ENCODE measurements around the gene MPP3. TPM values are rescaled to one million over a fixed set of nuclear protein-coding genes. Genes with fewer than 3 reads are reported as not detected.

Gene MPP3
- total RNA-seq, 1 experiment from 2014 or later: 6.9 TPM

DNA sequence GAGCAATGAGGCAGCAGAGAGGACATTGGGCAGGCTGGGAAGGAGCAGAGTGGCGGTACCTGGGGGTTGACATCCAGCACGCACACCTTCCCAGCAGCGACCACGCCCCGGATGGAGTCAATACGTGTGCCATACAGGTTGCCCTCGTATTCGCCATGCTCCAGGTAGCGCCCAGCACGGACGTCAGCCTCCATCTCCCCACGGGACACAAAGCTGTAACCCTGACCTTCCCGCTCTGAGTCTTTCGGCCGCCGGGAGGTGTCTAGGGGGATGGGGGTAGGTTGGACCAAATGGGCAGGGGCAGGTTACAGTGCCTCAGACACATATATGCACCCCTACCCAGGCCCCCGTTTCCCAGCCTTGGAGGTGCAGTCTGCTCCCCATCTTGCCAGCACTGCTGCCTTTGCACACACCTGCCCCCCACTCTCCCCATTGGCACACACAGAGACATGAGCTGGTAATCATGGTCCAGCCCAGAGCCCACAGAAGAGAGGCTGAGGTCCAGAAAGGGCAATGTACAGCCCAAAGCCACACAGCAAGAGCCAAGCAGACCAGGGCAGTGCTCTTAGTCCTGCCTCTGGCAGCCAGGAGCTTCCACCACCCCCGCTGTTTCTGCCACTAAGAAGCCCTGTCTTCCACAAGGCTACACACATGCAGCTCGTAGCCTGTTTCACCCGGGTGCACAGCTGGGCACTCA, 46.9 kb upstream of the MPP3 start:
- no peak overlapping the region for H2BK15ac ChIP-seq (ENCODE audit: low read depth, low read length)
- Mint-ChIP-seq H3K27me3 (ENCODE audit: low read depth) (peaks cover 3% of the 10 kb centered on the region), H3K9me3 (no peaks in the 10 kb centered on the region), H3K4me3 (no peak overlapping the region), H3K4me1 (peaks cover 9 to 14% of the 10 kb centered on the region in 2 experiments), H3K36me3 (ENCODE audit: insufficient read depth in 1 of 3, low read depth in 3 of 3) (peaks cover 5 to 14% (median 13%) of the 10 kb centered on the region in 3 experiments; a peak in 5 of 7 replicates), H3K27ac (no peak overlapping the region)
- TF ChIP-seq CTCF (conservative IDR thresholded peaks at IDR 0.05): no peak
- H3K4ac ChIP-seq (ENCODE audit: low read depth, low read length): no peak overlapping the region
- no peak overlapping the region for H3K14ac ChIP-seq (ENCODE audit: insufficient read depth, low read length)
- H2AK5ac ChIP-seq (ENCODE audit: insufficient read length, low read length): no peak overlapping the region
- H4K5ac ChIP-seq (ENCODE audit: insufficient read length, low read depth, low read length): no peak overlapping the region
- no peak overlapping the region for H2BK120ac ChIP-seq (ENCODE audit: low read depth, low read length, poor library complexity, severe bottlenecking)
- no peak for DNase-seq
- no CpG with 5 or more reads among the region's 20 CpGs for whole genome bisulfite sequencing (ENCODE audit: extremely low coverage, insufficient read length, low lambda C conversion rate)
- no peak overlapping the region for H2BK5ac ChIP-seq (ENCODE audit: insufficient read length, low read length)
- no peak overlapping the region for H2BK20ac ChIP-seq (ENCODE audit: low read depth, low read length, poor library complexity, severe bottlenecking)
- no peak overlapping the region for H3K27ac ChIP-seq (ENCODE audit: insufficient read length, low read depth, low read length)
- no peak overlapping the region for H2AFZ ChIP-seq (ENCODE audit: low read length)
- no peak overlapping the region for H3K4me2 ChIP-seq (ENCODE audit: insufficient read depth, insufficient read length, low read length)
- no peak overlapping the region for H2BK12ac ChIP-seq (ENCODE audit: insufficient read length, low read depth, low read length)
- H3K9ac ChIP-seq (ENCODE audit: extremely low read depth, insufficient read length, low read length): no peak overlapping the region
- H4K8ac ChIP-seq (replicated peaks; ENCODE audit: insufficient read length, low read depth, low read length): no peak overlapping the region
- no peaks in the 10 kb centered on the region for H3K79me1 ChIP-seq (ENCODE audit: insufficient read depth, low read depth, low read length, poor library complexity, severe bottlenecking)
- H3K9me3 ChIP-seq (ENCODE audit: control insufficient read depth, low read depth, low read length): no peaks in the 10 kb centered on the region
- H3K4me1 ChIP-seq (ENCODE audit: insufficient read depth, low read length): peaks cover 3% of the 10 kb centered on the region; the same call in 1 of the 2 replicates
- no peaks in the 10 kb centered on the region for H3K23me2 ChIP-seq (ENCODE audit: insufficient read length, low read depth, low read length, poor library complexity, severe bottlenecking)
- H3K79me2 ChIP-seq (ENCODE audit: insufficient read depth, low read length): no peaks in the 10 kb centered on the region
- no peak overlapping the region for H4K91ac ChIP-seq (ENCODE audit: insufficient read length, low read depth, low read length)
- peaks cover 4% of the 10 kb centered on the region for H4K20me1 ChIP-seq (ENCODE audit: control insufficient read depth, insufficient read depth, insufficient read length)
- no peak overlapping the region for H3K18ac ChIP-seq (ENCODE audit: insufficient read length, low read depth, low read length)
- H3K27me3 ChIP-seq (ENCODE audit: insufficient read depth, low read length): no peaks in the 10 kb centered on the region
- no peak overlapping the region for H3T11ph ChIP-seq (ENCODE audit: low read length)
- no peak overlapping the region for H3K56ac ChIP-seq (ENCODE audit: insufficient read length, low read depth, low read length)
- H3K23ac ChIP-seq (ENCODE audit: insufficient read length, low read depth, low read length): no peak overlapping the region

All from H9 (cell line).